Measurements from ENCODE around the gene PACSIN2. TPM values are rescaled to one million over a fixed set of nuclear protein-coding genes. Genes with fewer than 3 reads are reported as not detected.

The PACSIN2 gene
- total RNA-seq, 1 experiment from 2014 or later: 60.2 TPM

DNA sequence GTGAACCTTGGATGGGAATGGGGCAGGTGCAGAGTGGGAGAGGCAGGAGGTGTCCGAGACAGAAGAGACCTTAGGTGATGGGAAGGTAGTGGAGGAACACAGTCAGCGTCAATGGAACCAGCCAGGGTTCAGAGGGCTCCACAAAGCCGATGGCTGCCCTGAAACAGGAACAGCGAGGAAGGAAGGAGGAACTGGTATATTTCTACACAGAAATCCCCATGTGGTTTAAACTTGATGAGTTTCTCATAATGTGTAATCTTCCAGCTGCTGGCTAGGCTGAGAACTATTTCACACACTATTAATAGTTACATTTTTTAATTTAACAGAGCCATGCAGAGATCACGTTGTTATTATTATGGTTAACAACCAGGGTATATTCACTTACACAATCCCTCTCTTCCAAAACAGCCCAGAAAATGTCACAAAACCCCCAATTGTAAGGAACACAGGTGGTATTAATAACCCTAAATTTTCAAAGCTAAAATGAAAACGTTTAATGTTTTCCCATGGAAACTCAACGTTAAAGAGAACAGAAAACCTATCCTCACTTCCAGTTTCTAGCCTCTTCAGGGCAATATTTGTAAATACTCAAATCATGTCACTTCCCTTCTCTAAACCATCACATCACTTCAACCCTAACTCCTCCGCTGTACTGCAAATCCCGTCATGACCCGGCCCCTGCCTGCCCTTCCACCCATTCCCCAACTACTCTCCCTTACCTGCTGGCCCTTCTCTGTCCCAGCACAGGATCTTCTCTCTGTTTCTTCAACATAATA is 83.3 kb downstream of the PACSIN2 start:
- in situ Hi-C loops (cut with HindIII; ENCODE audit: low pct_unique_long_range_greater_than_20kb, low sequenced_read_pairs): no loop called here
- CTCF ChIA-PET: interaction anchor here (0.6 kb wide), 1 partner anchor 45 kb away, joined by 3 read pairs; no protein-coding TSS in a partner anchor
- no peak overlapping the region for H3K27ac ChIP-seq (ENCODE audit: low read length)
- ATAC-seq (no peak), DNase-seq (ENCODE audit: low read depth, low spot score) (no peak)
- BruUV-seq (replicated peaks): no TSS peak
- H3K4me3 ChIP-seq (ENCODE audit: low read depth in 2 of 2, low read length in 2 of 2): no peak overlapping the region
- H3K27me3 ChIP-seq (ENCODE audit: control insufficient read depth, insufficient read depth, low read length): no peaks in the 10 kb centered on the region
- no peaks in the 10 kb centered on the region for H3K9me3 ChIP-seq (ENCODE audit: control insufficient read depth, insufficient read depth, low read depth, low read length)
- peaks cover 19% of the 10 kb centered on the region for H3K4me1 ChIP-seq (ENCODE audit: control insufficient read depth, insufficient read depth, low read length)
- TF ChIP-seq TCF7L2 (IDR thresholded peaks at IDR 0.05; ENCODE audit: low read depth, low read length): no peak
- TF ChIP-seq SIN3A (IDR thresholded peaks at IDR 0.05; ENCODE audit: borderline replicate concordance, insufficient read depth, low read depth, low read length): no peak
- TF ChIP-seq, protein P1, sequence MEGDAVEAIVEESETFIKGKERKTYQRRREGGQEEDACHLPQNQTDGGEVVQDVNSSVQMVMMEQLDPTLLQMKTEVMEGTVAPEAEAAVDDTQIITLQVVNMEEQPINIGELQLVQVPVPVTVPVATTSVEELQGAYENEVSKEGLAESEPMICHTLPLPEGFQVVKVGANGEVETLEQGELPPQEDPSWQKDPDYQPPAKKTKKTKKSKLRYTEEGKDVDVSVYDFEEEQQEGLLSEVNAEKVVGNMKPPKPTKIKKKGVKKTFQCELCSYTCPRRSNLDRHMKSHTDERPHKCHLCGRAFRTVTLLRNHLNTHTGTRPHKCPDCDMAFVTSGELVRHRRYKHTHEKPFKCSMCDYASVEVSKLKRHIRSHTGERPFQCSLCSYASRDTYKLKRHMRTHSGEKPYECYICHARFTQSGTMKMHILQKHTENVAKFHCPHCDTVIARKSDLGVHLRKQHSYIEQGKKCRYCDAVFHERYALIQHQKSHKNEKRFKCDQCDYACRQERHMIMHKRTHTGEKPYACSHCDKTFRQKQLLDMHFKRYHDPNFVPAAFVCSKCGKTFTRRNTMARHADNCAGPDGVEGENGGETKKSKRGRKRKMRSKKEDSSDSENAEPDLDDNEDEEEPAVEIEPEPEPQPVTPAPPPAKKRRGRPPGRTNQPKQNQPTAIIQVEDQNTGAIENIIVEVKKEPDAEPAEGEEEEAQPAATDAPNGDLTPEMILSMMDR (IDR thresholded peaks at IDR 0.05): no peak
- TF ChIP-seq, protein P2, sequence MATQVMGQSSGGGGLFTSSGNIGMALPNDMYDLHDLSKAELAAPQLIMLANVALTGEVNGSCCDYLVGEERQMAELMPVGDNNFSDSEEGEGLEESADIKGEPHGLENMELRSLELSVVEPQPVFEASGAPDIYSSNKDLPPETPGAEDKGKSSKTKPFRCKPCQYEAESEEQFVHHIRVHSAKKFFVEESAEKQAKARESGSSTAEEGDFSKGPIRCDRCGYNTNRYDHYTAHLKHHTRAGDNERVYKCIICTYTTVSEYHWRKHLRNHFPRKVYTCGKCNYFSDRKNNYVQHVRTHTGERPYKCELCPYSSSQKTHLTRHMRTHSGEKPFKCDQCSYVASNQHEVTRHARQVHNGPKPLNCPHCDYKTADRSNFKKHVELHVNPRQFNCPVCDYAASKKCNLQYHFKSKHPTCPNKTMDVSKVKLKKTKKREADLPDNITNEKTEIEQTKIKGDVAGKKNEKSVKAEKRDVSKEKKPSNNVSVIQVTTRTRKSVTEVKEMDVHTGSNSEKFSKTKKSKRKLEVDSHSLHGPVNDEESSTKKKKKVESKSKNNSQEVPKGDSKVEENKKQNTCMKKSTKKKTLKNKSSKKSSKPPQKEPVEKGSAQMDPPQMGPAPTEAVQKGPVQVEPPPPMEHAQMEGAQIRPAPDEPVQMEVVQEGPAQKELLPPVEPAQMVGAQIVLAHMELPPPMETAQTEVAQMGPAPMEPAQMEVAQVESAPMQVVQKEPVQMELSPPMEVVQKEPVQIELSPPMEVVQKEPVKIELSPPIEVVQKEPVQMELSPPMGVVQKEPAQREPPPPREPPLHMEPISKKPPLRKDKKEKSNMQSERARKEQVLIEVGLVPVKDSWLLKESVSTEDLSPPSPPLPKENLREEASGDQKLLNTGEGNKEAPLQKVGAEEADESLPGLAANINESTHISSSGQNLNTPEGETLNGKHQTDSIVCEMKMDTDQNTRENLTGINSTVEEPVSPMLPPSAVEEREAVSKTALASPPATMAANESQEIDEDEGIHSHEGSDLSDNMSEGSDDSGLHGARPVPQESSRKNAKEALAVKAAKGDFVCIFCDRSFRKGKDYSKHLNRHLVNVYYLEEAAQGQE (IDR thresholded peaks at IDR 0.05; ENCODE audit: insufficient read depth in 1 of 2, low read depth in 2 of 2, low read length in 1 of 2): no peak
- TF ChIP-seq POLR2AphosphoS5 (IDR thresholded peaks at IDR 0.05; ENCODE audit: low read depth, low read length): no peak
- no peaks in the 10 kb centered on the region; the same call in 1 of the 2 replicates for H3K36me3 ChIP-seq (ENCODE audit: control insufficient read depth, insufficient read depth, low read length)
- intact Hi-C loops (cut with micrococcal nuclease; ENCODE audit: unreplicated experiment): no loop called here
- POLR2A ChIA-PET: interaction anchor here (0.6 kb wide), 1 partner anchor 80 kb away, joined by 8 read pairs; no protein-coding TSS in a partner anchor

DNA sequence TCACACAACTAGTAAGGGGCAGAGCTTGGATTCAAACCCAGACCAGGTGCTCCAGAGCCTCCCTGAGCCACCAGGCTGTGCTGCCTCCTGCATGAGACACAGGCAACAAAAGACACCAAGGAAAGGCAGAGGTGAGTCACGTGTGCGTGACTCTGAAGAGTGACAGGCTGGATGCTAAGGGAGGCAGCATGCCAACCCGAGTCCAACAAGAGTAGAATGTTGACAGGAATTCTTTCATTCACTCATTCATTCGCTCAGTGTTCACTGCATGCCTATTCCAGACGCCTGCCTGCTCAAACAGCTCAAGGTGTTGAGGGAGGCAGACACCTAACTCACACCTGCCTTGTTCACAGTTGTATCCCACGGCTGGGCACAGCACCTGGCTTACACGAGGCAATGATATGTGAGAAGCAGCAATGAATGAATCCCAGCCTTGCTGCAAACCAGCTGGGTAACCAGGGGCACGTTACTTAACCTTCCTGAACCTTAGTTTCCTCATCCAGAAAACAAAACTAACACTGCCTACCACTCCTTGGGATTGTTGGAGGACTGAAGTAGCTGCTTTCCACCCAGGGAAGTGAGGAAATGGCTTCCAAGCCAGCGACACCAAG is 84.0 kb downstream of the PACSIN2 start:
- ChIA-PET CTCF (interaction anchor here (0.6 kb wide), 1 partner anchor 45 kb away, joined by 3 read pairs; no protein-coding TSS in a partner anchor), POLR2A (interaction anchor here (0.6 kb wide), 1 partner anchor 14 kb away, joined by 4 read pairs; no protein-coding TSS in a partner anchor)
- ATAC-seq (peak; percentile 62; the same call in 1 of the 2 replicates), DNase-seq (ENCODE audit: low read depth, low spot score) (no peak)
- Histone ChIP-seq H3K4me3 (ENCODE audit: low read depth in 2 of 2, low read length in 2 of 2) (no peak overlapping the region), H3K9me3 (ENCODE audit: control insufficient read depth, insufficient read depth, low read depth, low read length) (no peaks in the 10 kb centered on the region), H3K4me1 (ENCODE audit: control insufficient read depth, insufficient read depth, low read length) (peaks cover 26% of the 10 kb centered on the region), H3K27me3 (ENCODE audit: control insufficient read depth, insufficient read depth, low read length) (no peaks in the 10 kb centered on the region), H3K27ac (ENCODE audit: low read length) (no peak overlapping the region), H3K36me3 (ENCODE audit: control insufficient read depth, insufficient read depth, low read length) (no peaks in the 10 kb centered on the region; the same call in 1 of the 2 replicates)
- in situ Hi-C loops (cut with HindIII; ENCODE audit: low pct_unique_long_range_greater_than_20kb, low sequenced_read_pairs) (no loop called here), intact Hi-C loops (cut with micrococcal nuclease; ENCODE audit: unreplicated experiment) (no loop called here)
- BruUV-seq (replicated peaks): no TSS peak
- TF ChIP-seq, protein P2 (IDR thresholded peaks at IDR 0.05; ENCODE audit: insufficient read depth in 1 of 2, low read depth in 2 of 2, low read length in 1 of 2): no peak
- TF ChIP-seq POLR2AphosphoS5 (IDR thresholded peaks at IDR 0.05; ENCODE audit: low read depth, low read length): no peak
- no peak for TF ChIP-seq SIN3A (IDR thresholded peaks at IDR 0.05; ENCODE audit: borderline replicate concordance, insufficient read depth, low read depth, low read length)
- TF ChIP-seq, protein P1 (IDR thresholded peaks at IDR 0.05): no peak
